ENCODE results near the gene GRAMD2A. TPM values are rescaled to one million over a fixed set of nuclear protein-coding genes. Genes with fewer than 3 reads are reported as not detected.

Gene GRAMD2A
- total and polyA plus RNA-seq, 10 of the 15 experiments (the other 5 are each of a cell fraction or from before 2014, with no cell fraction given) = 0.02 to 0.35 TPM; not detected in 8

- Histone ChIP-seq H2AFZ (ENCODE audit: control insufficient read depth, low read depth, low read length) (no peak overlapping the region), H3K4me2 (ENCODE audit: control insufficient read depth, insufficient read depth) (no peak overlapping the region), H3K9ac (ENCODE audit: control insufficient read depth, insufficient read depth, low read length) (no peak overlapping the region), H3K27ac (ENCODE audit: control insufficient read depth, insufficient read depth) (no peak overlapping the region), H3K27me3 (replicated peaks in 1 of 2; ENCODE audit: control insufficient read depth in 2 of 2, insufficient read depth in 2 of 2, low read length in 1 of 2) (peaks cover 3 to 5% of the 10 kb centered on the region in 2 experiments; a peak in 3 of 4 replicates), H3K9me3 (replicated peaks; ENCODE audit: control insufficient read depth, insufficient read depth, low read length) (no peaks in the 10 kb centered on the region), H3K4me3 (no peak overlapping the region), H3K36me3 (ENCODE audit: control insufficient read depth in 2 of 2, insufficient read depth in 2 of 2, low read length in 1 of 2) (no peaks in the 10 kb centered on the region), H4K20me1 (ENCODE audit: control insufficient read depth, insufficient read depth) (no peaks in the 10 kb centered on the region), H3K4me1 (ENCODE audit: control insufficient read depth, insufficient read depth, low read length) (no peaks in the 10 kb centered on the region), H3K79me2 (ENCODE audit: control insufficient read depth, insufficient read depth, low read length) (no peaks in the 10 kb centered on the region)
- ChIA-PET POLR2A (no interaction called here), SMC1A (ENCODE audit: uncharacterized antibody, unreplicated experiment) (no interaction called here), CTCF (no interaction called here), RAD21 (ENCODE audit: unreplicated experiment) (no interaction called here)
- TF ChIP-seq CBFB (IDR thresholded peaks at IDR 0.05; ENCODE audit: low read depth) (no peak), BMI1 (IDR thresholded peaks at IDR 0.05; ENCODE audit: borderline replicate concordance) (no peak), TAF1 (IDR thresholded peaks at IDR 0.05; ENCODE audit: borderline replicate concordance, low read depth, low read length) (no peak)
- no TSS peak for BruUV-seq (replicated peaks)
- WGBS (ENCODE audit: insufficient coverage, insufficient replicate concordance, low lambda C conversion rate, missing lambda C conversion rate) = 52% methylated on average over 3 of the region's 3 CpGs
- in situ Hi-C loops (cut with MboI) = no loop called here
- DNase-seq (ENCODE audit: low read depth, low spot score) (no peak), ATAC-seq (no peak), FAIRE-seq (peak; percentile 13)
- intact Hi-C loops (cut with micrococcal nuclease; ENCODE audit: unreplicated experiment) = no loop called here
Measured at GRCh38 chr15:72182673-72183072, 14.9 kb downstream of the GRAMD2A start.

- Histone ChIP-seq H3K9ac (ENCODE audit: control insufficient read depth, insufficient read depth, low read length) (no peak overlapping the region), H3K27ac (ENCODE audit: control insufficient read depth, insufficient read depth) (no peak overlapping the region), H3K4me3 (no peak overlapping the region), H3K9me3 (replicated peaks; ENCODE audit: control insufficient read depth, insufficient read depth, low read length) (no peaks in the 10 kb centered on the region), H3K36me3 (ENCODE audit: control insufficient read depth in 2 of 2, insufficient read depth in 2 of 2, low read length in 1 of 2) (no peaks in the 10 kb centered on the region), H4K20me1 (ENCODE audit: control insufficient read depth, insufficient read depth) (no peaks in the 10 kb centered on the region), H3K4me1 (ENCODE audit: control insufficient read depth, insufficient read depth, low read length) (no peaks in the 10 kb centered on the region), H3K79me2 (ENCODE audit: control insufficient read depth, insufficient read depth, low read length) (no peaks in the 10 kb centered on the region), H3K27me3 (replicated peaks in 1 of 2; ENCODE audit: control insufficient read depth in 2 of 2, insufficient read depth in 2 of 2, low read length in 1 of 2) (peaks cover 3 to 5% of the 10 kb centered on the region in 2 experiments; a peak in 3 of 4 replicates), H3K4me2 (ENCODE audit: control insufficient read depth, insufficient read depth) (no peak overlapping the region), H2AFZ (ENCODE audit: control insufficient read depth, low read depth, low read length) (no peak overlapping the region)
- TF ChIP-seq NRF1 (conservative IDR thresholded peaks at IDR 0.05; ENCODE audit: low read depth, low read length) (no peak), POLR2AphosphoS2 (IDR thresholded peaks at IDR 0.05; ENCODE audit: low read depth, low read length) (no peak), SMC3 (IDR thresholded peaks at IDR 0.05; ENCODE audit: borderline replicate concordance, low read length) (no peak), TCF7 (IDR thresholded peaks at IDR 0.05; ENCODE audit: borderline replicate concordance) (no peak), POU2F2 (IDR thresholded peaks at IDR 0.05; ENCODE audit: borderline replicate concordance, low read depth, low read length) (no peak), E4F1 (IDR thresholded peaks at IDR 0.05; ENCODE audit: borderline replicate concordance, partially characterized antibody) (no peak), BCL11A (IDR thresholded peaks at IDR 0.05; ENCODE audit: low read depth, low read length) (no peak), ATF2 (IDR thresholded peaks at IDR 0.05; ENCODE audit: low read length) (no peak), NFXL1 (IDR thresholded peaks at IDR 0.05; ENCODE audit: borderline replicate concordance) (no peak), CHD1 (IDR thresholded peaks at IDR 0.05; ENCODE audit: low read depth, low read length) (no peak), IRF4 (IDR thresholded peaks at IDR 0.05; ENCODE audit: low read depth, low read length) (no peak)
- WGBS (ENCODE audit: insufficient coverage, insufficient replicate concordance, low lambda C conversion rate, missing lambda C conversion rate) = 59% methylated on average over 3 of the region's 3 CpGs
- CTCF ChIA-PET = no interaction called here
- no peak for FAIRE-seq
- BruUV-seq (replicated peaks) = no TSS peak
- intact Hi-C loops (cut with micrococcal nuclease; ENCODE audit: unreplicated experiment) (no loop called here), in situ Hi-C loops (cut with MboI) (no loop called here)
- RAD21 ChIA-PET (ENCODE audit: unreplicated experiment) = no interaction called here
- SMC1A ChIA-PET (ENCODE audit: uncharacterized antibody, unreplicated experiment) = no interaction called here
- ATAC-seq = no peak
- no peak for DNase-seq (ENCODE audit: low read depth, low spot score)
- POLR2A ChIA-PET = no interaction called here
Measured at GRCh38 chr15:72182244-72182643, 15.3 kb downstream of the GRAMD2A start.
